HepG2 (cell line): ENCODE measurements around the gene PCLO. TPM values are rescaled to one million over a fixed set of nuclear protein-coding genes. Genes with fewer than 3 reads are reported as not detected.

Source experiments
- ATAC-seq: fragments of 200-7000 bp; cut with Tn5 transposase; 3 replicates; pipeline ENCODE4 v1.9.1; 2020; ENCODE audit warnings: mild to moderate bottlenecking, moderate library complexity
- BruUV-seq: library from RNA; stranded (reverse); fragments of 400-500 nt; replicated peaks from 2 replicates; lab custom pipeline; 2021; lab: Mats Ljungman, UMichigan
- CTCF ChIA-PET: fragments of 300-600 bp; formaldehyde crosslinking; extraction: SDS; loops from one replicate; lab custom pipeline; 2021; ENCODE audit warnings: low total read pairs, inconsistent platforms, low intra/inter-chr PET ratio; lab: Yijun Ruan, JAX
- POLR2A ChIA-PET: fragments of 350-600 bp; sonication (Branson Sonifier 250); formaldehyde crosslinking; loops from one replicate; lab custom pipeline; 2020; ENCODE audit warnings: antibody characterized with exemption, inconsistent platforms; lab: Yijun Ruan, JAX
- DNase-seq: peaks from one replicate; pipeline ENCODE4 v3.0.0-alpha.2; 2015; ENCODE audit warnings: low spot score
- FAIRE-seq: peaks from 3 replicates; lab custom pipeline; 2011; peaks lifted over from hg19 to GRCh38; lab: Jason Lieb, UNC
- H2AFZ ChIP-seq: one replicate; pipeline ENCODE4 v1.6.1; 2011; ENCODE audit warnings: low read length, inconsistent platforms
- H3K27ac ChIP-seq: fragments of 300-600 bp; 3 replicates; pipeline ENCODE4 v1.8.0; 2011; ENCODE audit warnings: mixed run types, mild to moderate bottlenecking, mixed read lengths, low read length, inconsistent platforms; ENCODE audit not compliant: insufficient read depth; ENCODE audit errors: extremely low read length
- H3K27me3 ChIP-seq, 2 experiments: fragments of 200-600 bp in 1 of 2; 2 replicates in 1 of 2; 3 replicates in 1 of 2; pipeline versions ENCODE4 v1.6.0 to v1.8.0; 2011; ENCODE audit warnings: low read length in 2 of 2, mild to moderate bottlenecking in 2 of 2, moderate library complexity in 2 of 2, inconsistent platforms in 1 of 2; ENCODE audit not compliant: insufficient read depth in 2 of 2, control insufficient read depth in 1 of 2
- H3K36me3 ChIP-seq, 2 experiments: fragments of 200-600 bp in 1 of 2; replicated peaks in 1 of 2; 2 replicates in 1 of 2; 3 replicates in 1 of 2; pipeline versions ENCODE4 v1.5.1 to v1.8.0; 2011; ENCODE audit warnings: low read length in 2 of 2, inconsistent platforms in 1 of 2; ENCODE audit not compliant: insufficient read depth in 2 of 2, control insufficient read depth in 1 of 2
- H3K4me1 ChIP-seq: 2 replicates; pipeline ENCODE4 v1.5.1; 2012; ENCODE audit warnings: low read length, inconsistent platforms; ENCODE audit not compliant: insufficient read depth
- H3K4me2 ChIP-seq: 2 replicates; pipeline ENCODE4 v1.6.0; 2011; ENCODE audit warnings: low read depth, low read length, inconsistent platforms
- H3K4me3 ChIP-seq, 3 experiments: fragments of 200-600 bp in 1 of 3; sonication (generic), shearing (Covaris generic) in 1 of 3; replicated peaks in 1 of 3; 2 replicates each; pipeline ENCODE4 v1.5.1; 2011 to 2016; ENCODE audit warnings: low read length in 3 of 3, inconsistent platforms in 2 of 3, low read depth in 2 of 3, mild to moderate bottlenecking in 2 of 3, control low read depth in 1 of 3, mixed read lengths in 1 of 3; ENCODE audit not compliant: insufficient read depth in 1 of 3
- H3K79me2 ChIP-seq: one replicate; pipeline ENCODE4 v1.6.1; 2011; ENCODE audit warnings: low read length, inconsistent platforms; ENCODE audit not compliant: insufficient read depth
- H3K9ac ChIP-seq: 2 replicates; pipeline ENCODE4 v1.6.0; 2011; ENCODE audit warnings: mild to moderate bottlenecking, low read depth, low read length, inconsistent platforms; ENCODE audit not compliant: insufficient read depth
- H3K9me3 ChIP-seq: 2 replicates; pipeline ENCODE4 v1.5.1; 2012; ENCODE audit warnings: mild to moderate bottlenecking, low read length
- H4K20me1 ChIP-seq: 2 replicates; pipeline ENCODE4 v1.6.0; 2011; ENCODE audit warnings: inconsistent platforms, mild to moderate bottlenecking, low read length, moderate library complexity; ENCODE audit not compliant: insufficient read depth
- CEBPB ChIP-seq: IDR thresholded peaks from 2 replicates; pipeline ENCODE4 v1.6.1; 2011; ENCODE audit warnings: low read depth, low read length, improper control_type of control experiment, borderline replicate concordance
- HDAC1 ChIP-seq: sonication (generic); formaldehyde crosslinking; IDR thresholded peaks from 2 replicates; pipeline ENCODE4 v1.5.1; 2020; ENCODE audit warnings: mild to moderate bottlenecking, missing genetic modification reagents
- NONO ChIP-seq, 2 experiments: fragments of 450-650 bp in 1 of 2; sonication (generic) in 1 of 2; formaldehyde crosslinking in 1 of 2; IDR thresholded peaks in 1 of 2; conservative IDR thresholded peaks in 1 of 2; 2 replicates each; pipeline versions ENCODE4 v1.6.1 to v1.8.0; 2017 to 2022; ENCODE audit warnings: mild to moderate bottlenecking in 1 of 2, missing genetic modification reagents in 1 of 2, moderate library complexity in 1 of 2
- ZNF589 ChIP-seq: sonication (generic); formaldehyde crosslinking; conservative IDR thresholded peaks from 2 replicates; pipeline ENCODE4 v1.8.0; 2022; ENCODE audit warnings: mild to moderate bottlenecking, moderate library complexity, missing genetic modification reagents
- ZNF616 ChIP-seq: sonication (generic); formaldehyde crosslinking; IDR thresholded peaks from 2 replicates; pipeline ENCODE4 v1.5.0; 2020; ENCODE audit warnings: low read depth, mild to moderate bottlenecking, missing genetic modification reagents
- ZNF800 ChIP-seq: sonication (generic); formaldehyde crosslinking; IDR thresholded peaks from 2 replicates; pipeline ENCODE4 v1.4.0; 2020; ENCODE audit warnings: missing genetic modification reagents
- WGBS: methylation state at CpG from one replicate; pipeline ENCODE4 v1.1.6; 2017; ENCODE audit warnings: low lambda C conversion rate; 5-methylcytosine and 5-hydroxymethylcytosine counted together
- in situ Hi-C: cut with HindIII; loops from 2 replicates; pipeline ENCODE4 v1.10.0; 2017; ENCODE audit warnings: low pct_unique_long_range_greater_than_20kb; ENCODE audit not compliant: extremely low pct_ligation_motif_present
- intact Hi-C: fragments of 100-400 bp; cut with micrococcal nuclease; formaldehyde crosslinking; loops from one replicate; pipeline ENCODE4 v1.10.0; 2022; ENCODE audit not compliant: unreplicated experiment
- polyA plus RNA-seq, 8 experiments: library from polyadenylated mRNA; depleted of rRNA in 3 of 8; stranded (reverse) in 7 of 8; unstranded in 1 of 8; fragments of >200 nt; fragmentation: Illumina TruSeq in 4 of 8; extraction: Trizol in 4 of 8; gene quantifications; 2 replicates each; pipeline versions ENCODE4 v1.2.1 to v1.2.3, GENCODE V29; 2011 to 2016; ENCODE audit warnings: low read depth in 4 of 8, missing spikeins in 1 of 8, mixed read lengths in 1 of 8; ENCODE audit not compliant: insufficient read depth in 1 of 8
- total RNA-seq, 5 experiments: library from RNA; depleted of rRNA; stranded (reverse); fragments of >200 nt; fragmentation: Illumina TruSeq; extraction: Trizol; gene quantifications; 2 replicates each; pipeline ENCODE4 v1.2.3, GENCODE V29; 2016; ENCODE audit warnings: low read depth in 1 of 5

The PCLO gene
- total and polyA plus RNA-seq, 2 of the 13 experiments (the other 11 are each of a cell fraction or from before 2014, with no cell fraction given): 0.07 to 0.29 TPM

DNA sequence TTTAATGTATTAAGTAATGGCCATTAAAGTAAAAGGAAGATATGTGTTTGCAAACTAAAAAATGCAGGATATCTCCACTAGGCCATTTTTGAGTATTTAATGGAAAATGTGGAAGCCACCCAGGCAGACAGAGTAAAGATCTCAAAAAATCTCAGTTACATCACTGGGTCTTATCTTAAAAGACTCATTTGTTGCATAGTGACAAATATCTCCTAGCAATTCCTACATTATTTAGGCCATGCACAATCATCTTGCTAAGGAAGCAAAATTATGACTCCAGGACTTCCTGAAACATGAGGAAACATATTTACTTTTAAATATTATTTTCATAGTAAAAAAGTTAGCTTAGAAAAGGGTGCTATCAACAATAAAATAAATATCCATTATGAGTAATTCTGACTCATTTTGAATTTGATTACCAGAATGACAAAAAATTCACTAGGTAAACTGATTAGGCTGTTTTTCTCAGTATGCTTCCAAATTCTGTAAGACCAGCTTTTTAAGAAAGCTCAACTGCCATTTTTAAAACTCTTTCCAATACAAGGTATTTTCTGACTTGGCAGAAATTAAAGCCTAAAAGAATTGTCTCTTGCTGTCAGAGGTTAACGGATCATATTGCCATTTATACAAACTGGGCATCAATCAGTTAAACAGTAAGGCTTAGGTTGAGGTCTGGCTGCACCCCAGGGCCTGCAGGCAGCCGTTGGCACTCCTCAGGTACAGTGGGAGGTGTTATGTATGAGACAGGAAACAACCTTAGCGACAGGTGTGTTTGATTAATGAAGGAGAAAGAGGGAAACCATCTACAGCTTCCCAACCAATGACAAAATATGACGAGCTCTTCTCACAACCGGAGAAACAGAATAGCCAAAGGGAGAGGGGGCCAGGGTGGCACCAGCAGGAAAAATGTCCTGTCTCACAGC, 31.8 kb downstream of the PCLO start (continued):
- TF ChIP-seq ZNF589 (CRISPR knock-in tag): no peak
- TF ChIP-seq HDAC1: no peak

DNA sequence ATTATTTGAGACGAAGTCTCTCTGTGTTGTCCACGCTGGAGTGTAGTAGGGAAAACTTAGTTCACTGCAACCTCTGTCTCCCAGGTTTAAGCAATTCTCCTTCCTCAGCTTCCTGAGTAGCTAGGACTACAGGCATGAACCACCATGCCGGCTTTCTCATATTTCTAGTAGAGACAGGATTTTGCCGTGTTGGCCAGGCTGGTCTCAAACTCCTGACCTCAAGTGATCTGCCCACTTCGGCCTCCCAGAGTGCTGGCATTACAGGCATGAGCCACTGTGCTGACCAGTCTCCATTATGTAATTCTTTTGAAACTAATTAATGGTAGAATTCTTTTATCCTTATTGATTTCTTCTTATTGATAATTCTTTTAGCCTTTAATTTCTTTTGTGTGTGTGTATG, 32.5 kb downstream of the PCLO start:
- no peak overlapping the region for H3K4me3 ChIP-seq
- CTCF ChIA-PET: no interaction called here
- no TSS peak for BruUV-seq
- no peaks in the 10 kb centered on the region for H4K20me1 ChIP-seq
- intact Hi-C loops (no loop called here), in situ Hi-C loops (no loop called here)
- H3K4me1 ChIP-seq: no peaks in the 10 kb centered on the region
- no peak for FAIRE-seq
- 5% methylated on average over 5 of the region's 5 CpGs for WGBS
- ATAC-seq: no peak
- no peak overlapping the region for H3K9ac ChIP-seq
- no peak for DNase-seq
- H3K36me3 ChIP-seq: no peaks in the 10 kb centered on the region
- H3K79me2 ChIP-seq: no peaks in the 10 kb centered on the region
- no peaks in the 10 kb centered on the region for H3K27me3 ChIP-seq
- H2AFZ ChIP-seq: no peak overlapping the region
- no peaks in the 10 kb centered on the region for H3K9me3 ChIP-seq
- no peak overlapping the region for H3K27ac ChIP-seq
- no peak overlapping the region for H3K4me2 ChIP-seq
- TF ChIP-seq NONO (IDR thresholded peaks at IDR 0.05): no peak
- no peak for TF ChIP-seq NONO (CRISPR knock-in tag; conservative IDR thresholded peaks at IDR 0.05)
- no peak for TF ChIP-seq ZNF616 (CRISPR knock-in tag)
- TF ChIP-seq CEBPB: no peak
- TF ChIP-seq ZNF800 (CRISPR knock-in tag): no peak
- POLR2A ChIA-PET: no interaction called here
